ENCODE results near the gene ZC3H7B.

ZC3H7B gene

GRCh38 chr22:41361716-41362310 lies 60.5 kb downstream of the ZC3H7B start:
- no peak for TF ChIP-seq SIN3A (IDR thresholded peaks at IDR 0.05; ENCODE audit: borderline replicate concordance, insufficient read depth, low read length)
- TF ChIP-seq FOXP2 (optimal IDR thresholded peaks at IDR 0.05; ENCODE audit: borderline replicate concordance, extremely low read depth, extremely low read length, insufficient read depth) = no peak
- no peak for TF ChIP-seq REST (IDR thresholded peaks at IDR 0.05; ENCODE audit: insufficient read depth in 1 of 2, low read depth in 2 of 2, low read length in 2 of 2)
- TF ChIP-seq POLR2AphosphoS5 (IDR thresholded peaks at IDR 0.05; ENCODE audit: low read depth, low read length) = no peak

- no peak for TF ChIP-seq SIN3A (IDR thresholded peaks at IDR 0.05; ENCODE audit: borderline replicate concordance, insufficient read depth, low read length)
- no peak for TF ChIP-seq FOXP2 (optimal IDR thresholded peaks at IDR 0.05; ENCODE audit: borderline replicate concordance, extremely low read depth, extremely low read length, insufficient read depth)
- TF ChIP-seq POLR2AphosphoS5 (IDR thresholded peaks at IDR 0.05; ENCODE audit: low read depth, low read length) = no peak
These were observed 61.3 kb downstream of the ZC3H7B start for GRCh38 chr22:41362615-41363014.

- TF ChIP-seq FOXP2 (optimal IDR thresholded peaks at IDR 0.05; ENCODE audit: borderline replicate concordance, extremely low read depth, extremely low read length, insufficient read depth) = no peak
- TF ChIP-seq POLR2AphosphoS5 (IDR thresholded peaks at IDR 0.05; ENCODE audit: low read depth, low read length) = no peak
- TF ChIP-seq REST (IDR thresholded peaks at IDR 0.05; ENCODE audit: insufficient read depth in 1 of 2, low read depth in 2 of 2, low read length in 2 of 2) = no peak
- no peak for TF ChIP-seq TAF1 (IDR thresholded peaks at IDR 0.05; ENCODE audit: borderline replicate concordance, insufficient read depth, low read length)
- no peak for TF ChIP-seq SIN3A (IDR thresholded peaks at IDR 0.05; ENCODE audit: borderline replicate concordance, insufficient read depth, low read length)
These were observed 62.9 kb downstream of the ZC3H7B start for GRCh38 chr22:41364233-41364632.

- TF ChIP-seq FOXP2 (optimal IDR thresholded peaks at IDR 0.05; ENCODE audit: borderline replicate concordance, extremely low read depth, extremely low read length, insufficient read depth) (no peak), SIN3A (IDR thresholded peaks at IDR 0.05; ENCODE audit: borderline replicate concordance, insufficient read depth, low read length) (no peak)
These were observed 63.6 kb downstream of the ZC3H7B start for GRCh38 chr22:41364955-41365354.

GRCh38 chr22:41365425-41365824 lies 64.1 kb downstream of the ZC3H7B start:
- TF ChIP-seq POLR2AphosphoS5 (IDR thresholded peaks at IDR 0.05; ENCODE audit: low read depth, low read length) (no peak), REST (IDR thresholded peaks at IDR 0.05; ENCODE audit: insufficient read depth in 1 of 2, low read depth in 2 of 2, low read length in 2 of 2) (no peak), SIN3A (IDR thresholded peaks at IDR 0.05; ENCODE audit: borderline replicate concordance, insufficient read depth, low read length) (no peak), FOXP2 (optimal IDR thresholded peaks at IDR 0.05; ENCODE audit: borderline replicate concordance, extremely low read depth, extremely low read length, insufficient read depth) (no peak), TAF1 (IDR thresholded peaks at IDR 0.05; ENCODE audit: borderline replicate concordance, insufficient read depth, low read length) (no peak)

- TF ChIP-seq SIN3A (IDR thresholded peaks at IDR 0.05; ENCODE audit: borderline replicate concordance, insufficient read depth, low read length) = no peak
- TF ChIP-seq REST (IDR thresholded peaks at IDR 0.05; ENCODE audit: insufficient read depth in 1 of 2, low read depth in 2 of 2, low read length in 2 of 2) = no peak
- TF ChIP-seq FOXP2 (optimal IDR thresholded peaks at IDR 0.05; ENCODE audit: borderline replicate concordance, extremely low read depth, extremely low read length, insufficient read depth) = no peak
- no peak for TF ChIP-seq TAF1 (IDR thresholded peaks at IDR 0.05; ENCODE audit: borderline replicate concordance, insufficient read depth, low read length)
- TF ChIP-seq POLR2AphosphoS5 (IDR thresholded peaks at IDR 0.05; ENCODE audit: low read depth, low read length) = no peak
These were observed 65.2 kb downstream of the ZC3H7B start for GRCh38 chr22:41366323-41367029.

Data from PFSK-1 (cell line).